GM04504 (cell line): ENCODE results near the gene SAMD4A.

Source experiments
- DNase-seq: peaks from one replicate; pipeline ENCODE4 v3.0.0-alpha.2; 2012; ENCODE audit warnings: low read depth

SAMD4A gene

DNA sequence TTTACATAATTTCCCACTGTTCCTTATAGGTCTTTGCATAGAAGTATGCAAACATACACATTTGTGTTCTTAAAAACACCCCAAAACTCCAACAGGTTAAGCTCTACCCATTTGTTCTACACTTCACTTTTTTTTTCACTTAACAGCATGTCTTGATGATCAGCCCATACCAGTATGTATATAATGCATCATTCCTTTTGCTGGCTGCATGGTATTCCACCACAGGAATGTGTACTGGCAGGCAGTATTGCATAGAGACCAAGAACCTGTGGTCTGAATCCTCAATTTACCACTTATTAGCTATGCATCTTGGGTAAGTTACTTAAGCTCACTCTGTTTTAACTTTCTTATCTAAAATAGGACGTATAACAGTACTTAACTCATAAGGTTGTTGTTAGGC, 65.5 kb downstream of the SAMD4A start:
- DNase-seq = no peak

DNA sequence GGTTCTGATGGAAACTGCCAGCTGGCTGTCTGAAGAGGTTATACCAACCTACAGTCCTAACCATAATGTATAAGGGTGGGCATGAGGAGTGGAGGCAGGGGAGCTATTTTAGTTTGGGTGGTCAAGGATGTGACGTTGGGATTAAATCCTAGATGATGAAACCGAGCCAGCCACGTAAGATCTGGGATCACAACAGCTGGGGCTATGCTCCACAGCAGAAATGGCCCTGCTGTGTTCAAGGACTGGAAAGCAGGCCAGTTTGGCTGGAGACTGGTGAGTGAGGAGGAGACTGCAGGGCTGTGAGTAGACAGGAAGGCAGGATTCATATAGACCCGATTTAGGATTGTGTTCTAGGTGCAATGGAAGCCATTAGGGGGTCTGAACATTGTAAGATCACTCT, 66.1 kb downstream of the SAMD4A start:
- DNase-seq = no peak

DNA sequence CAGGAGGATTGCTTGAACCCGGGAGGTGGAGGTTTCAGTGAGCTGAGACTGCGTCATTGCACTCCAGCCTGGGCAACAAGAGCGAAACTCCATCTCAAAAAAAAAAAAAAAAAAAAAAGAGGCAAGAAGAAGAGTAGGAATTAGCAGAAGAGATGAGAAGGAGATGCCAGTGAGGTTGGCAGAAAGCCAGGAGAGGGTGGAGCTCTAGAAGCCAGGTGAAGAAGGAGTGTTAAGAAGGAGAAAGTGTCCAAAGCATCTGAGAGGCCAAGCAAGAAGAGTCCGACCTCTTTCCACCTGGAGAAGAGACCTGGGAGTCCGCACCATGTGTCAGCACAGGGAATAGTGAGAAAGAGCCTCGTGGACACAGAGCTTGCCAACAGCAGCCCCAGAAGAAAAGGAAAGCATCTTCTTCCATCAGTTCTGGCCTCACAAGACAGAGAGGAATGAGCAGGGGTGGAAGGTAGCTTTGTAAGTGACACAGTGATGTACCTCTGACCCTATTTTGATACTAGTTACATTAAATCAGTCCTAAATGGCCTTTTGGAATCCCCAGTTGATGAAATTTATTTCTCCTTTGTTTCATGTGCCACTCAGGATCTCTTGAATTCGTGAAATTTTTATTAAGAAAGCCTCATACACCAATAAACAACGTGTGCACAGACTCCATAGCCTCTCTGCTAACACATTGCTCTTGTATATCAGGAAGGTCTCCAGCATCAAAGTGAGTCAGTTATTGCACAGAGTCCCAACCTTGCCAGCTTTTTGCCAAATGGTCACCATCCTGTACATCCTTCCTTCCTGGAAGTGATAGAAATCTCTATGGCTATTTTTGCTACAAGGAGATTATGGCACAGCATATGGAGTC, 70.6 kb downstream of the SAMD4A start:
- DNase-seq = no peak

DNA sequence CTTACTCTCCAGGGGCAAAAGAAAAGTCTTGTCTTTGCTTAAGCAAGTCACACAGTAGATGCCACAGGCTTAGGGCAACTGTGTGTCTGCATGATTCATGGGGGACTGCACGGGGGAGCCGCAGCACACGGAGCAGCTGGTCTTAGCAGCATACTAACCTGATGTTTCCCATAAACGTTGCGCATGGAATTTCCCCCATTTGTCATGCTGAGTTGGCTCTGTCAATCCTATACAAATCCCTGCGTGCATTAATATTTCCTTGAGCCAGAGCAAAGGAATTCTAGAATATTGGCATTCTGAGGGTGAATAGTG, 71.2 kb downstream of the SAMD4A start:
- no peak for DNase-seq

DNA sequence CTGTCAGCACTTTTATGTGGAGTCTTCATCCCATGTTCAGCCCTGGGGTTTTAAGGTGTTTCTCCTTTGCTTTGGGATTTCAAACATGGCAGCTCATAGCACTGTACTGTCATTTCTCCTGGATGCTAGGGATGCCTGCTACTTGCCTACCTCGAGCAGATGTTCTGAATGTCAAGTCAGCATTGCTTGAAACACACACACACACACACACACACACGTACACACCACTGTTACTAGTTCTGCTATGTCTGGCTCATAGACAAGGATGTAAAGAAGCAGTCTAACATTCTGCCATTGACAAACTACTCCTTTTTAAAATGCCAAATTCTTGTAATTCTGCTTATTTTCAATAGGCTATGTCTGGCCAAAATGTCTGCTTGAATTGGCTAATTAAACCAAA, 72.7 kb downstream of the SAMD4A start:
- DNase-seq = no peak

DNA sequence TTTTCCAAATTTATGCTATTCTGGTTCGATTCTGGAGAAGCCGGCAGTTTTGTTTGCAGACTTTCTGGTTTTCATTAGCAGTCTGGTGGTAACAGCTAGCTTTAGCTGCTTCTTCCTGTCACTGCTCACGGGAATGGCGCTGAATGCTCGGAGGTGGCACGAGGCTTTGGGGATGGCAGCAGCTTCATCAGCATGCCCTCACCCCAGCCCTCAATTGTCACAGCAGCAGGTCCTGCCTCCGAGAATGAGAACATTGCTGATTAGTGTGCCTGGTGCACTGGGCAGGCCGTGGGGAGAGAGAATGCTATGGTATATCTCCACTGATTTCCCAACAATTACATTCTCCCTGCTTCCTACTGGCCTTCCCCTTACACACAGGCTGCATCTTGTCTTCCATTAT, 73.6 kb downstream of the SAMD4A start:
- DNase-seq = no peak

DNA sequence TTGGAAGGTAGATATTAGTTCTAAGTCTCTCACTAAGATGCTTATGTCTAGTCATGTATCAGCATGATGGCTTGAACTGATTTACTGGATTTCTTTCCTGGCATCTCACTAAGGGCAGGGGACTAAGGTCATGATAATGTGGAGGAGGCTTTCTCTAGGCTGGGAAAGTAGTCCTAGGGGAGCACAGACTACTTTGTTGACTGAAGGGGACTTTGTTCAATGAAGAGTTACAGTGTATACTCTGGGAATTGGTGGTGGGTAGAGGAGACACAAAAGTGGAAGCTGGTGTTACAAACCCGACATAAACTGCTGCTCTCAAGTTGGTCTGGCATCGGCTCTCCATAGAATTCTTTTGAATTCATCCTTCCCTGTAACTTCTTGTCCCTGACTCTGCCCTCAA, 75.2 kb downstream of the SAMD4A start:
- DNase-seq = no peak

DNA sequence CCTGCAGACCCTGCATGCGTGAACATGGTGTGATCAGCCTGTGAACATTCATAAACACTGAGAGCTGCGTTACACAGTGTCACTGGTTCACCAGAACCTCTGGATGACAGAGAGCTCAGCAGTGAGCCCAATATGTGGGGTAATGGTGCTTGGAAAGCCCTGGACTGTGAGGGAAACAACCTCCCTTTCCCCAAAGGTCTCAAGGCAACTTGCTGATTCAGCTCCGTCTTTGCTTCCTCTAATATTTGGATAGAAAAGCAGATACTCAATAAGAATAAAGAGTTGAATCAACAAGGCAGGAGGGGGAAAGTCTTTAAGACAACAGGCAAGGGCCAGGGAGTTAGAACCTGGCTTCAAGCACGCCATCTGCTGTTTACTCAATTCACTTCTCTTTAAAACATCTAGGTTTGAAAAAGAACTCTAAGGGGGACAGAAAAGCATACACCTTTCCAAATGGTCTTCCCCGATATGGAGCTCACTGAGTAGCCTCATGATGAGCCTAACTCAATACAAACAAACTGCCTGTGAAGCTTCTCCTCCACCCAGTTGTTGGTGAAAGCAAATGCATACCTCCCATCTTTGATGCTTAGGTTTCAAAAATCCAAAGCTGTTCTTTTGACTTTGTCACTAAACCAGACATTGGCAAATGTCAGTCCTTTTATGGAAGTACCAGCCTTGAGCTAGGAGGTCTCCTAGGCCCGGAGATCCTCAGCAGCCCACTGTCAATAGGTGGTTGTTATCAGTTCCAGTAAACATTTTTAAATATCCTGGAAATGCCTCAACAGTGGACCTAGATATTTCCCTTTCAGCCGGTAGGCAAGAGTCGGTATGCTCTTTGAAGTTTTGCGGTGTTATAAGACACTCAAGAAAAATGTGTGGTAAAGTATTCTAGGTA, 76.1 kb downstream of the SAMD4A start:
- no peak for DNase-seq

DNA sequence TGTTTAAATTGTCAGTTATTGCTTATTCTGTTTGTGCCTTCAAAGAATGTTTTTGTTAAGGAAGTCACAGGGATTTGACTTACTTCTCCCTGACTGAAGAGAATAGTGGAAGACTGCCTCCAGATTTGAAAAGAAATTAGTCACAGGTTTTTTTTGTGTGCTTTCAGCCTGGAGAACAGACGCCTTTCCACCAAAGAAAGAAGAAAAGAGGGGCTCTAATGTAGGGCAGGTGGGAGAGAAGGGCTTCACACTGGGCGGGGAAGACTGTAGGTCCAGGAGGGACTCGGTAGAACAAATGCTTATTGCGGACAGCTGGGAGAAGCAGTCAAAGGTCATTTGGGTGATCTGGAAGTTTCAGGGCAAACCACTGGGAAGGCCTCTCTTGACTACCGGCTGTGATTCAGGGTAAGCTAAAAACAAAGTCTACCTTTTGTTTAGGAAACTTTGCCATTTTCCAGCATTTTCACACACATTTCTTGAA, 76.8 kb downstream of the SAMD4A start:
- DNase-seq = no peak

DNA sequence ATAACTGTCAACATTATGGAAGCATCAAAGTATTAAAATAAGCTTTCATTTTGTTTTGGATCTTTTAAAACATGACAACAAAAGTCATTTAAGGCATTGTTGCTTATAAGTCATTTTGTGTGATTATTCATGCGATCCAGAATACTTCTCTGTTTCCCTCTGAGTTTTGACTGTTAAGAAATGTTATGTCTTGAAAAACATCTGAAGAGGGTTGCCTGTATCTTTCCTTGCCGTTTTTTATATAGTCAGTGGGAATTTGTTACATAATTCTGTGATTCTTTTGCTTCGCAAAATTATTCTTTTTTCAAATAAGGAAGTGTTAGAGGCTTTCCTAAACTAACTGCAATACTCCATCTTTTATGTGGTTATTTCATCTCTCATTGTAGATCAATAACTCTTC, 78.7 kb downstream of the SAMD4A start:
- no peak for DNase-seq

DNA sequence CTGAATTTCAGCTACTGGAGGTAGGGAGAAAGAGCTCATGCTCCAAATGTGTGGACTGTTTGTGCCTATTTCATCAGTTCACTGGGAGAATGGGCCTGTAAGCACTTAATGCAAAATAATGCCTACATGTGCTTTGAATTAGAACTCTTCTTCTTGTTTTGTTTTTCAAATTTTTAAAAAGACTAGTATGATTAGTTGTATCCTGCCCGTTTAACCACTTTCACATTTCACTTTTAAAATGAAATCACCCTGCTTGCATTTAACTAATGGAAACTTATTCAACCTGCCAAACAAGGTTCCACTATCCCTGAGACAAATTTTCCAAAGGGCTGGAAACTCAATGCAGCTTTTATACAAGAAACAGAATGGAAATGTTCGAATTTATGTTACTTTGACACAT, 79.7 kb downstream of the SAMD4A start:
- DNase-seq = no peak

DNA sequence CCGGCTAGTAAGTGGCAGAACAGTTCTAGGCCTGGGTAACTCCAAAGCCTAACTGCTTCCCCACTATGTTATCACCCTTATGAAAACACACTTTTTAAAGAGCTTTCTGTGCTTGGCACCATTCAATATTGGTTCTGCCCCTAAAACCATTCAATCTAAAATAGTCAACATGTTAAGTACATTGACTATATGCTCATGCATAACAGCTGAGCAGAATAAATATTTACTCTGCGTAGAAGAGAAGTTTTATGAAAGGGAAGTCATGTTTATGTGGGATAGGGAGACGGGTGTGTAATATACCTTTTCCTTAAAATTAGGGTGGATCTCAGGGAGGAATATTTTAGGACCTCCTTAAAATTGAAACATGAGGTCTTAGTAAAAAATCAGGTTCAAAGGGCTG, 80.5 kb downstream of the SAMD4A start:
- DNase-seq = no peak

DNA sequence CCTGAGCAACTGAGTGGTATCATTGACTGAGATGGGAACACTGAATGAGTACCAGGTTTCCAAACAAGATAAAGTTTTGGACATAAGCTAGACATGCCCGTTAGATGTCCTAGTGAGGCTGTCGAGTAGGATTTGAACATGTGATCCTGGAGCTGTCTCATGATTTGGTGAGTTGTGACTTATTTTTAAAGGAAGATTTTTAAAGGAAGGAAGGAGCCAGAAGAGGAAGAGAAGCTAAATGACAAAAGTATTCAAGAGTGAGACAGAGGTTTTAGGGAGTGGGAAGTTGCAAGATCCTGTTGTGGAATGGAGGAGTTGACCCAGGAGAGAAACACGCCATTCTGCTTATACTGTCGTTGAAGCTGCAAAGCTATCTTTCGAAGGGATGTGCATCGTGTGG, 82.1 kb downstream of the SAMD4A start:
- no peak for DNase-seq

DNA sequence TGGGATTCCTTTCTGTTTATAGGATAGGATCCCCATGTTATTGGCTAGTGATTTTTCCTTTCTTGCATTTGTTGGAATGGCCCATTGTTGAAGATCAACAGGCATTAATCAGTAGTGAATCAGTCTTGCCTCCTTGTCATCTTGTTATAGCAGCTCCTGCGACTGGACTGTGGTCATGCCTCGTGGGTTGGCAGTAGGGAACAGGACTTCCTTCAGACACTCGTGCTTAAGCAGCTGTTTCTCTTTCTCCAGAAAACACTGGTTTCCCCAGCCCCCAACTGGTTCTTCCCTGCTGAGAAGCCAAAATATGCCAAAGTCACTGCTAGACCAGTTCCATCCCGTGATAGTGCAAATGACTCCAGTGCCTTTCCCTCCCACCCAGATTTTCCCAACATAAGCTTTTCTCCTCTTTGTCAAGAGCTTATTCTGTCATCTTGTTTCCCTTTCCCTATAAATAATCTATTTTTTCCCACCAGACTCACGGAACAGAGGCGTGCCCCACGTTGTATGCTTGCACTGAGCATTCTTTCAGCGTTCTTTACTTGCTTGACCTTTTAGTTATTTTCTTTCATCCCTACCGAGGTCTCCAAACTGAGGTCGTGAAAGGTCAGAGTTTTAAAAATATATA, 83.5 kb downstream of the SAMD4A start:
- peak; percentile 67 for DNase-seq

DNA sequence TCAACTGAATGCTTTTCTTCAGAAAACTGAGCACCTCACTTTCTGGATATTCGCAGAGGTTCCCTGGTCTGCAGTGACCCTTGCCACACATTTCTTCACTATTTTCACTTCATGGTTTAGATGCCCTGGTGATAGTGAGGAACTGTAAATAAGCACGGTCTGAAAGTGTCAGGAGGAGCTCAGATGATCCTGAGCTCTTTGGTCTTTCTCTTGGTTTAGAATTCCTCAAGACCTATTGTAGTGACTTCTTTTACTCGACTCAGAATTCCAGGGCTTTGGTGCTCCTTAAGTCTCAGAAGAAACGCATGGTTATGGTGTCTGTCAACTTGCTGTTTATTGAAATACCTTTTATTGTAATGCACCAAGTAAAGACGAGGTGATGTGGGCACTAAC, 84.0 kb downstream of the SAMD4A start:
- no peak for DNase-seq

DNA sequence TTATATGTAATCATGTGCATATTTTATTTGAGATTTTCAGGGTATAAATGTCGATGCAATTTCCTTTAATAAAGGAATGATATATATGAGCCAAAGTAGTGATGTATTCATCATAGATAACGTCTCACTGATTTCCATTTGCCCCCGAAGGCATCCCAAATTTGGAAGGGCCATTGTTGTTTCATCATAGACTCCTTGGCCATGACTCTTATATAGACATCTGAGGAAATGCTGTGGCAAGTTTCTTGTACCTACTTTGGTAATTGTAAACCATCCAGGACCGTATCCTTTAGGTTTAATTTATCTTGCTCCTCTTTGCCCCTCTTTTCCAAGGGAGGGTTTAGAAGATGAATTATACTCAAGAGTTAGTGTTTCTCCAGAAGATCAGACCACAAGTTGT, 84.7 kb downstream of the SAMD4A start:
- no peak for DNase-seq

DNA sequence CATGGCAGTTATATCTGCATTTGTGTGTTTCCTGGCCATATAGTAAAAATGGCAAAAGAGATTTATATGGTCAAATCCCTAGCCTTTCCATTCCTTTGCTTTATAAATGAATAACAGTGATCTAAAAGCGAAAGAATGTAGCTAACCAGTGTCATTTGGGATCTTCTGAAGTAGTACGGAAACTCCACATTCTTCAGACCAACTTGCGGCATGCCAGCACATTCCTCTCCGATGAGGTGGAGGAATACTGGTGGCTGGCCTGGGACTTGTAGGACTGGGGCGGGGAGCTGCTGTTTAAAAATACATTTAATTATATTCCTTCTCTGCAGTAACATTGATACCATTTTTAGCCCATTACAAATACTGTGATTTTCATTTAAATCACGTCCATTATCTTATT, 85.3 kb downstream of the SAMD4A start:
- DNase-seq = peak; percentile 98

DNA sequence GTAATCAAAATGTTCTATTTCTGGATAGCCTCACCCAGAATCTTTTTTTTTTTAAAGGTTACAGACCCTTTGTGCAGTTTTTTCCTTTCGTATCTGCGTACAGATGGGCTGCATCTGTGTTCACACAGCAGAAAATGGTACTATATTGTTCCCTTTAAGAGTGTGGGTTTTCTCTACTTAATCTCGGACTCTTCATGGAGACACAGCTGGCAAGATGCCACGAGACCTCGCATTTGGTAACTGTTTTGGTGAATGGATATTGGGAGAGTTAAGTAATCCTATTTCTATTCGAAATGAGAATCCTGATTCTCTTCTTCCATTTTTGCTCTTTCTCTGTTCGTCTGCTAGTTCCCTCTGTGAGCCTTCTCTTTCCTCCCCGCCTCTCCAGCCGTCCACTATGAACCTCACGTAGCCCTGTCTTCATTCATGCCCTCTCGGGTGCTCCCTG, 85.7 kb downstream of the SAMD4A start:
- DNase-seq = no peak

DNA sequence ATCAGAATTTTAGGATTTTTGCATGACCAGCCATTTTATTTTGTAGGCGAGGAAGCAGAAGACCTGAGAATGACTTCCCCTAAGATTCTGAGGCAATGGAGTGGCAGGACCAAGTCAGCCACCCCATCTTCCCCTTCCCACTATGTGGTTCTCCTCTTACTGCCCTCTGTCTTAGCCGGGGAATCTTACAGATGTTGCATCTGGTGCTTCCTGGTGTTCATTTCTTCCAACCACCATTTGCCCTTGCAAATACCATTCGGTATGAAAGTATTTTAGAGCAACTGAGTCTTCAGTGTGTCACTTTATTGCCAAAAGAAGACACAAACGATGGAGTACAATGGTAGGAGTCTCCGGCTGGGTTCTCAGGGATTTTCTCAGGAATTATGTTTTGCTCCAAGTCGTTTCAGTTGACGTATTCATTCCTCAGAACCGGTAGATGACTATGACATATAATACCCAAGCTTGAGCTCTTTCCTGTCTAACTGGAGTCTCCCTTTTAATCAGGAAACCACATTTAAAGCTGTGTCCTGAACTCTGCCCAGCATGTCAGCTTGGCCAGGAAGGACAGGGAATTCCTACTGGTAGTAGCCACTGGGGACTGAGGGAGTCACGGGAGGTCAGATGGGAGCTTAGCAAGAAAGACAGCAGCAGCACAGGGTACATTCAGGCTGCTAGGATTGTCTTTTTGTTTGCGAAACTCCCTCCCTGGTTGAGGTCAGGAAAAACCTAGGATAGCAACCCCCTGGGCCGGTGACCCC, 87.0 kb downstream of the SAMD4A start:
- DNase-seq = peak; percentile 64

DNA sequence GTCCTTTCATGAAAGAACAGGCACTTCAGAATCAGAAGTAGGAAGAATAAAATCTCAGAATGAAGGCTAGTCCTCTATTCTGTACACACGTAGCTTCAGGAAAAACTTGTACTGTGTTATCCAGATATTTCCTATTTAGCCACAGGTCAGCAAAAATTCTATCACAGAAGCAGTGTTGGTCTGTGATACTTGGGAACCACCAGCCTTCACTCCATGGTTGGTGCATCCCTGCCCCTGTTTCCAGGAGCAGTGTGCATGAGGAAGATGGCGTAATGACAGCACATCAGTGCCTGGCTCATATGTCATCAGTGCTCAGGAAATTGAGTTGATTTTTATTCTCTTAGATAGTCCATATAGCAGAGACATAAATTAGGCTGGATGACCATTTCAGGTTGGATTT, 87.7 kb downstream of the SAMD4A start:
- no peak for DNase-seq

DNA sequence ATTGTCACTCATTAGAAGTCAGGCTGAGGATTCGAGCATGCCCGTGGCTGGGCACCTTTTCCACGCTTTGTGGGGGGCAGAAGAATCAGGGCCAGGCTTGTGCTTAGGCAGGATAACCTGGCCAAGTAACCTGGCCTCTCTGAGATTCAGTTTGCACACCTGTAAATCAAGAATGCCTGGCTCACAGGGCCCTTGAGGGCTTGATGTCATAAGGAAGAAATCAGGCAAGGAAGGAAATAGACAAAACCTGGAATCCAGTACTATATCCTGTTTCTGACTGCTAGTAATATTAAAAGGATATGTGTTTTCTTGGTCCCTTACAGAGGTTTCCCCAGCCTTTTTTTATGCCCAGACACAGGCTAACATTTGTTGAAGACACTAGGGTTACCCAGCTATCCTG, 91.9 kb downstream of the SAMD4A start:
- DNase-seq = no peak

DNA sequence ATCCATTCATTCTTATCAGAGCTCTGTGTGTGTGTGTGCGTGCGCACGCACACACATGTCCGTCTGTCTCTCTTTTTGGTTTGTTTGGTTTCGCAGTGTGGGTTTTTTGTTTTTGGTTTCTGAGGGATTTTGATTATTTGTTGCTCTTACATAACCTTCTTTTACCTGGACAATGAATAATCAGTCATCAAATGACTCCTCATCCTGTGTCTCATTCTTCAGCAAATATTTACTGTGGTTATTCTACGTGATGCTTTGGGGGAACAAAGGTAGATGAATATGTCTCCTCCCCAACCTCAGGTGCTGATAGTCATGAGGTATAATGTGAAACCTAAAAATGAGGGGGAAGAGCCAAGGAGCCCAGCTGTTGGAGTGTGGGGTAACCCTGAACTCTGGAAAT, 92.4 kb downstream of the SAMD4A start:
- DNase-seq = no peak
